Hepatocyte (in vitro differentiated cells): Measurements from ENCODE around the gene SYNGAP1. TPM values are rescaled to one million over a fixed set of nuclear protein-coding genes. Genes with fewer than 3 reads are reported as not detected.

Experiments
- DNase-seq: peaks from one replicate; pipeline ENCODE4 v3.0.0-alpha.2; 2016; ENCODE audit warnings: low spot score
- H2AFZ ChIP-seq: fragments of 200-600 bp; sonication (generic); 2 replicates; pipeline ENCODE4 v1.6.0; 2016; ENCODE audit warnings: antibody characterized with exemption, mild to moderate bottlenecking
- H3K27ac ChIP-seq: fragments of 200-600 bp; sonication (generic); 2 replicates; pipeline ENCODE4 v1.5.1; 2016; ENCODE audit warnings: mild to moderate bottlenecking
- H3K27me3 ChIP-seq: fragments of 200-600 bp; sonication (generic); 2 replicates; pipeline ENCODE4 v1.6.1; 2016
- H3K36me3 ChIP-seq: fragments of 200-600 bp; sonication (generic); replicated peaks from 2 replicates; pipeline ENCODE4 v1.5.1; 2016; ENCODE audit warnings: low read depth; ENCODE audit not compliant: insufficient read depth
- H3K4me1 ChIP-seq: fragments of 200-600 bp; sonication (generic); 2 replicates; pipeline ENCODE4 v1.5.1; 2016; ENCODE audit warnings: mild to moderate bottlenecking, moderate library complexity; ENCODE audit not compliant: insufficient read depth
- H3K4me2 ChIP-seq: fragments of 200-600 bp; sonication (generic); 2 replicates; pipeline ENCODE4 v1.6.0; 2016
- H3K4me3 ChIP-seq: fragments of 200-600 bp; sonication (generic); 2 replicates; pipeline ENCODE4 v1.5.1; 2016; ENCODE audit warnings: mild to moderate bottlenecking
- H3K79me2 ChIP-seq: fragments of 200-600 bp; sonication (generic); 2 replicates; pipeline ENCODE4 v1.6.0; 2017; ENCODE audit warnings: mild to moderate bottlenecking
- H3K9me2 ChIP-seq: fragments of 200-600 bp; sonication (generic); replicated peaks from 2 replicates; pipeline ENCODE4 v1.6.0; 2017; ENCODE audit warnings: mild to moderate bottlenecking; ENCODE audit not compliant: insufficient read depth
- H3K9me3 ChIP-seq: fragments of 200-600 bp; sonication (generic); 2 replicates; pipeline ENCODE4 v1.5.1; 2016; ENCODE audit warnings: low read depth, mild to moderate bottlenecking
- H4K20me1 ChIP-seq: fragments of 200-600 bp; sonication (generic); 2 replicates; pipeline ENCODE4 v1.6.0; 2016; ENCODE audit warnings: mild to moderate bottlenecking; ENCODE audit not compliant: insufficient read depth, poor library complexity, severe bottlenecking
- EZH2 ChIP-seq: fragments of 200-600 bp; sonication (generic); IDR thresholded peaks from 2 replicates; pipeline ENCODE4 v1.6.1; 2016; ENCODE audit warnings: antibody characterized with exemption, mild to moderate bottlenecking, borderline replicate concordance
- EZH2phosphoT487 ChIP-seq: fragments of 200-600 bp; sonication (generic); IDR thresholded peaks from one replicate; pipeline ENCODE4 v1.6.1; 2018; ENCODE audit warnings: antibody characterized with exemption, mild to moderate bottlenecking, low read depth, moderate library complexity; ENCODE audit not compliant: unreplicated experiment, severe bottlenecking
- WGBS: methylation state at CpG from one replicate; pipeline ENCODE4 v1.1.6; 2016; ENCODE audit warnings: low lambda C conversion rate; ENCODE audit errors: missing lambda C conversion rate; 5-methylcytosine and 5-hydroxymethylcytosine counted together
- polyA plus RNA-seq: library from polyadenylated mRNA; unstranded; fragments of >200 nt; fragmentation: Nextera tagmentation; extraction: Ambion mirVana; gene quantifications from 2 replicates; pipeline ENCODE4 v1.2.1, GENCODE V29; 2016
- total RNA-seq: library from RNA; depleted of rRNA; stranded (reverse); fragments of >200 nt; gene quantifications from 2 replicates; pipeline ENCODE4 v1.2.3, GENCODE V29; 2014
- TF ChIP-seq, protein P1 (sequence below): fragments of 200-600 bp; sonication (generic); IDR thresholded peaks from 2 replicates; pipeline ENCODE4 v1.5.1; 2016; ENCODE audit warnings: antibody characterized with exemption, mild to moderate bottlenecking; ENCODE audit not compliant: poor library complexity

Gene SYNGAP1
- total and polyA plus RNA-seq, 2 experiments from 2014 or later: 5.7 to 6.6 TPM

DNA sequence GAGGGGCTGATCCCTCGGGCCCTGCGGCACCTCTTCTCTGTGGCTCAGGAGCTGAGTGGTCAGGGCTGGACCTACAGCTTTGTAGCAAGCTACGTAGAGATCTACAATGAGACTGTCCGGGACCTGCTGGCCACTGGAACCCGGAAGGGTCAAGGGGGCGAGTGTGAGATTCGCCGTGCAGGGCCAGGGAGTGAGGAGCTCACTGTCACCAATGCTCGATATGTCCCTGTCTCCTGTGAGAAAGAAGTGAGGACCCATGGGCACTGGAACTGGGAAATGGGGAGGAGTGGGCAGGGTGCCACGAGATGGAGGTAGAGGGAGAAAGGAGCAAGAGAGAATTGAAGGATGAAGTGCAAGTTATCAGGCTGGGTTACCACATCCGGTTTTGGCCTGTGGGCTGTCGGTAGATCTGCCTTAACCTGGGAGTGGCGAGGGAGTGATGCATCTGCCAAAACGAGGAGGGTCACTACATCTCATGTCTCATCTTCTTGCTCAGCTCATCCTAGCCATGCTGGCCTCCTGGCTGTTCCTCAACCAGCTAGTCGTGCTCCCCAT is 14.4 kb upstream of the SYNGAP1 start:
- WGBS: 99% methylated on average over 15 of the region's 15 CpGs
- no peak overlapping the region for H2AFZ ChIP-seq
- no peak for DNase-seq

DNA sequence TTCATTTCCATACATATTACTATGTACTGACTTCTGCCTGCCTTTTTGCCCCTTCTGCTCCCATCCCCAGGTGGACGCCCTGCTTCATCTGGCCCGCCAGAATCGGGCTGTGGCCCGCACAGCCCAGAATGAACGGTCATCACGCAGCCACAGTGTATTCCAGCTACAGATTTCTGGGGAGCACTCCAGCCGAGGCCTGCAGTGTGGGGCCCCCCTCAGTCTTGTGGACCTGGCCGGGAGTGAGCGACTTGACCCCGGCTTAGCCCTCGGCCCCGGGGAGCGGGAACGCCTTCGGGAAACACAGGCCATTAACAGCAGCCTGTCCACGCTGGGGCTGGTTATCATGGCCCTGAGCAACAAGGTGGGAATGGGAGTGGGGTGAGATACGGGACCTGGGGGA is 13.7 kb upstream of the SYNGAP1 start:
- Histone ChIP-seq H3K27ac (no peak overlapping the region), H3K4me1 (no peaks in the 10 kb centered on the region), H3K36me3 (no peaks in the 10 kb centered on the region), H3K9me3 (no peaks in the 10 kb centered on the region), H3K27me3 (no peaks in the 10 kb centered on the region), H3K79me2 (peaks cover 2% of the 10 kb centered on the region), H3K4me3 (no peak overlapping the region), H3K9me2 (no peaks in the 10 kb centered on the region), H3K4me2 (no peak overlapping the region), H4K20me1 (no peaks in the 10 kb centered on the region), H2AFZ (no peak overlapping the region)
- no peak for DNase-seq
- 96% methylated on average over 17 of the region's 17 CpGs for WGBS
- TF ChIP-seq, protein P1, sequence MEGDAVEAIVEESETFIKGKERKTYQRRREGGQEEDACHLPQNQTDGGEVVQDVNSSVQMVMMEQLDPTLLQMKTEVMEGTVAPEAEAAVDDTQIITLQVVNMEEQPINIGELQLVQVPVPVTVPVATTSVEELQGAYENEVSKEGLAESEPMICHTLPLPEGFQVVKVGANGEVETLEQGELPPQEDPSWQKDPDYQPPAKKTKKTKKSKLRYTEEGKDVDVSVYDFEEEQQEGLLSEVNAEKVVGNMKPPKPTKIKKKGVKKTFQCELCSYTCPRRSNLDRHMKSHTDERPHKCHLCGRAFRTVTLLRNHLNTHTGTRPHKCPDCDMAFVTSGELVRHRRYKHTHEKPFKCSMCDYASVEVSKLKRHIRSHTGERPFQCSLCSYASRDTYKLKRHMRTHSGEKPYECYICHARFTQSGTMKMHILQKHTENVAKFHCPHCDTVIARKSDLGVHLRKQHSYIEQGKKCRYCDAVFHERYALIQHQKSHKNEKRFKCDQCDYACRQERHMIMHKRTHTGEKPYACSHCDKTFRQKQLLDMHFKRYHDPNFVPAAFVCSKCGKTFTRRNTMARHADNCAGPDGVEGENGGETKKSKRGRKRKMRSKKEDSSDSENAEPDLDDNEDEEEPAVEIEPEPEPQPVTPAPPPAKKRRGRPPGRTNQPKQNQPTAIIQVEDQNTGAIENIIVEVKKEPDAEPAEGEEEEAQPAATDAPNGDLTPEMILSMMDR: no peak
- TF ChIP-seq EZH2 (no peak), EZH2phosphoT487 (no peak)

More for the DNA sequence above, 14.4 kb upstream of the SYNGAP1 start:
- Histone ChIP-seq H3K4me3 (no peak overlapping the region), H4K20me1 (no peaks in the 10 kb centered on the region), H3K36me3 (no peaks in the 10 kb centered on the region), H3K27ac (no peak overlapping the region), H3K9me2 (no peaks in the 10 kb centered on the region), H3K9me3 (no peaks in the 10 kb centered on the region), H3K79me2 (no peaks in the 10 kb centered on the region), H3K4me2 (no peak overlapping the region), H3K4me1 (no peaks in the 10 kb centered on the region), H3K27me3 (no peaks in the 10 kb centered on the region)
- TF ChIP-seq, protein P1: no peak
- no peak for TF ChIP-seq EZH2phosphoT487
- no peak for TF ChIP-seq EZH2

DNA sequence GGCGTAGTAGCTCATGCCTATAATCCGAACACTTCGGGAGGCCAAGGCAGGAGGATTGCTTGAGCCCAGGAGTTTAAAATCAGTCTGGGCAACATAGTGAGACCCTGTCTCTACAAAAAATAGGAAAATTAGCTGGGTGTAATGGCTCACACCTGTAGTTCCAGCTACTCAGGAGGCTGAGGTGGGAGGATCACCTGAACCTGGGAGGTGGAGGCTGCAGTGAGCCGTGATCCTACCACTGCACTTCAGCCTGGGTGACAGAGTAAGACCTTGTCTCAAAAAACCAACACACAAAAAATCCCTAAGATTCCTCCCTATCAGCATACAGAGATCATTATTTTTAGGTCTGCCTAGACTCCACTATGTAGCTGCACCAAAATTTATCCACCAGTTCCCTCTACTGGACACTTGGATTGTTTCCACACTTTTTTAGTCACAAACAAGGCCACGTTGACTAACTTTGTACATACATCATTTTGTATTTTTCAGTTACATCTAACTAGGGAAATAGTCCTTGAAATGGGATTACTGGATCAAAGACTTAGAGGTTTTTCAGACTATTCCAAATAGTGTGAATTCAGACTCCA is 12.6 kb upstream of the SYNGAP1 start:
- no peaks in the 10 kb centered on the region for H3K9me3 ChIP-seq
- no peak for DNase-seq
- H3K4me2 ChIP-seq: no peak overlapping the region
- TF ChIP-seq EZH2phosphoT487: no peak
- TF ChIP-seq, protein P1: peak; percentile 33
- peaks cover 8% of the 10 kb centered on the region for H3K4me1 ChIP-seq
- no peak overlapping the region for H2AFZ ChIP-seq
- no peaks in the 10 kb centered on the region for H4K20me1 ChIP-seq
- no peaks in the 10 kb centered on the region for H3K27me3 ChIP-seq
- H3K4me3 ChIP-seq: no peak overlapping the region
- peaks cover 13% of the 10 kb centered on the region for H3K79me2 ChIP-seq
- H3K9me2 ChIP-seq: no peaks in the 10 kb centered on the region
- H3K36me3 ChIP-seq: no peaks in the 10 kb centered on the region
- 88% methylated on average over 5 of the region's 5 CpGs for WGBS
- H3K27ac ChIP-seq: no peak overlapping the region
